ENCODE results near the gene ADISSP.

ADISSP gene

GRCh38 chr20:3767427-3768341, at the start of gene ADISSP:
Gene ADISSP, minus strand, starts transcription at chr20:3767753. Its CDS starts 7,653 bp downstream, at chr20:3760100.
- peak; percentile 97 to 99 for DNase-seq

GRCh38 chr20:3815703-3816315, 48.3 kb upstream of the ADISSP start:
- no peak for DNase-seq

GRCh38 chr20:3814928-3815495, 47.5 kb upstream of the ADISSP start:
- DNase-seq, result no peak

DNA sequence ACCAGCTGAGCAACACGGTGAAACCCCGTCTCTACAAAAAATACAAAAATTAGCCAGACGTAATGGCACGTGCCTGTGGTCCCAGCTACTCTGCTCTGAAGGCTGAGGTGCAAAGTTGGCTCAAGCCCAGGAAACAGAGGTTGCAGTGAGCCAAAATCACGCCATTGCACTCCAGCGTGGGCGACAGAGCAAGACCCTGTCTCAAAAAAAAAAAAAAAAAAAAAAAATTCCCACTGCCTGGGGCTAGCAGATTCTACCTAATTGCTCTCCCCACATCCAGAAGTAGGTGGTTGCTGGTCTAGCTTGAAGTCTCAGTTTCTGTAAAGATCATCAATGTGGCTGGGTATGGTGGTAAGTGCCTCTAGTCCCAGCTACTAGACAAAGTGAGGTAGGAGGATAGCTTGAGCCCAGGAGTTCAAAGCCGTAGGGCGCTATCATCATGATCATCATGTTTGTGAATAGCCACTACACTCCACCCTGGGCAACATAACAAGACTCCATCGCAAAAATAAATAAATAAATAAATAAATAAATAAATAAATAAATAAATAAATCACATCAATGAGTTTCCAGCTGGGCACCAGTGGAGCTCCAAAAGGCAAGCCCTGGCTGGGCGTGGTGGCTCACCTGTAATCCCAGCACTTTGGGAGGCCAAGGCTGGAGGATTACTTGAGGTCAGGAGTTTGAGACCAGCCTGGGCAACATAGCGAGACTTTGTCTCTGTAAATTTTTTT, 46.5 kb upstream of the ADISSP start:
- no peak for DNase-seq

DNA sequence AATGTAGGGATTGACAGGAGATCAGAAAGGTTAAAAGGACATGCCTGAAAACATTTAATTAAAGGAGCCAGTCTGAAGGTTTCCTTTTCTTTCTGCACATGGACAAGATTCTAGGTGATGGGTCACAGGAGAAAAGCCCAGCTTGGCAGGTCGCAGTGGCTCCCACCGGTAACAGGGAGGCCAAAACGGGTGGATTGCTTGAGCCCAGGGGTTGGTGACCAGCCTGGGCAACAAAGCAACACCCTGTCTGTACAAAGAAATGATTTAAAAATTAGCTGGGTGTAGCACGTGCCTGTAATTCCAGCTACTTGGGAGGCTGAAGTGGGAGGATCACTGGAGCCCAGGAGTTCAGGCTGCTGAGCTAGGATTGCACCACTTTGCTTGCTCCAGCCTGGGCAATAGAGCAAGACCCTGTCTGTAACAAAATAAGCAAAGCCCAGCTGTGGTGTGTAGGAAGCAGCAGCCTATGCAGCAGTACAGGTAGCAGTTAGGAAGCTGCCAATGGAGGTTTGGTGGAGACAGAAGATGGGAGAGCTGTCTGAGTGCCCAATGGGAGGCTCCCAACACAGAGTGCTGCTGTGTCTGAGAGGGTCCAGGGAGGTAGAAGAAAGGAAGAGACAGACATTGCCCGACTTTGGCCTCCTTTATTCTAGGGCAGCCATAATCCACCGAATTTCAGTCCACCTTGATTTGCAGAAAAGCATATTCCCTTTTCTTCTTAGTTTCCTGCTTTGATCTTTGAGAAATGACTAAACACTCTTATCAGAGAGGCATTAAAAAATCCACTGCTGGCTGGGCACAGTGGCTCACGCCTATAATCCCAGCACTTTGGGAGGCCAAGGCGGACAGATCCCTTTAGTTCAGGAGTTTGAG, 45.7 kb upstream of the ADISSP start:
- peak in 1 of 2 experiments; percentile 29 for DNase-seq

- no peak for DNase-seq
Measured at GRCh38 chr20:3812259-3812681, 44.7 kb upstream of the ADISSP start.

- DNase-seq, result peak; percentile 98 to 99
Measured at GRCh38 chr20:3811467-3812258, 44.1 kb upstream of the ADISSP start.

DNA sequence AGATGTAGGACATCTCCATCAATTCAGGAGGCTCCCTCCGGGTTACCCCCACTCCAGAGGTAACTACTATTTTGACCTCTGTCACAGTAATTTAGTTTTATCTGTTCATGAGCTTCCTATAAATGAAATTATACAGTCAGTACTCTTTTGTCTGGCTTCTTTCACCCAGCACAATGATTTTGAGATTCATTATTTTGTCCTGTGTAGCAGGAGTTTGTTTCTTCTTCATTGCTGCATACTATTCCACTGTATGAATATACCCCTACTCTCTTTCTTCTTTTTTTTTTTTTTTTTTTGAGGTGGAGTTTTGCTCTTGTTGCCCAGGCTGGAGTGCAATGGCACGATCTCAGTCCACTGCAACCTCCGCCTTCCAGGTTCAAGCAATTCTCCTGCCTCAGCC, 41.0 kb upstream of the ADISSP start:
- no peak for DNase-seq

DNA sequence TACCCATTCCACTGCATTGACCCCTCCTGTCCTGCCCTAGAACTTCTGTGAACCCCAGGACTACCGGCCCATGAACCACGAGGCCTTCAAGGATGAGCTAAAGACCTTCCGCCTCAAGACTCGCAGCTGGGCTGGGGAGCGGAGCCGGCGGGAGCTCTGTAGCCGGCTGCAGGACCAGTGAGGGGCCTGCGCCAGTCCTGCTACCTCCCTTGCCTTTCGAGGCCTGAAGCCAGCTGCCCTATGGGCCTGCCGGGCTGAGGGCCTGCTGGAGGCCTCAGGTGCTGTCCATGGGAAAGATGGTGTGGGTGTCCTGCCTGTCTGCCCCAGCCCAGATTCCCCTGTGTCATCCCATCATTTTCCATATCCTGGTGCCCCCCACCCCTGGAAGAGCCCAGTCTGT, 37.2 kb upstream of the ADISSP start:
- DNase-seq, result no peak

DNA sequence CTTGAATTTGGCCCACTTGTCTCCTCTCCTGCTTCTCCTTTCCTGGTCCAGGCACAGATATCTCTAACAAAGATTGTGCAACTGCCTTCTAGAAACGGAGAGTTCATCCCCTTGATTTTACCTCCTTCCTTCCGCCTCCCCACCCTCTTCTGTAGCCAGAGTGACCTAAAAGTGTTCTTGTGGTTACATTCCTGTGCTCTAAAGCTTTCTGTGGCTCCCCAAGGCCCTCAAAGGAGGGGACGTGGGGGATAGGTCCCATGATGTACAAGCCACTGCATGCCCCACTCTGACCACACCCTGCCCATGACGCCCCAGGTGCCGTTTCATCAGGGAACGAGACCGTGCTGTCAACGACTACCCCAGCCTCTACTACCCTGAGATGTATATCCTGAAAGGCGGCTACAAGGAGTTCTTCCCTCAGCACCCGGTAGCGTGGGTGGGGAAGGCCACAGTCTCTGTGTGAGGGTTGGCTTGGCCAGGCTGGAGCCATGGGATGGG, 36.8 kb upstream of the ADISSP start:
- DNase-seq, result no peak

GRCh38 chr20:3803854-3804253, 36.3 kb upstream of the ADISSP start:
- no peak for DNase-seq

DNA sequence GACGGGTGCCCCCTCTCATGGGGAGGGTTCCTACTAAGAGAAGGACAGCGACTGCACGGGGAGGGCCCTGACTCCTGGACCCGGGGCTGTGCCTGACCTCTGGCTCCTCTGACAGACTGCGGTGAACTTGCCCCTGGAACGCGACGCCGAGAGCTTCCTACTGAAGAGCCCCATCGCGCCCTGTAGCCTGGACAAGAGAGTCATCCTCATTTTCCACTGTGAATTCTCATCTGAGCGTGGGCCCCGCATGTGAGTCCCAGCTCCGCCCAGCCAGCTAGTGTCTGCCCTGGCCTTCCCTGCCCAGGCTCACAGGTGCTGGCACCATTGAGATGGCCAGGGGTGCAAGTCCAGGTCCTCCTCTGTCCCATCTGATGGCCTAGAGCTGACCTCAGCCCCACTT, 35.7 kb upstream of the ADISSP start:
- DNase-seq, result no peak

DNA sequence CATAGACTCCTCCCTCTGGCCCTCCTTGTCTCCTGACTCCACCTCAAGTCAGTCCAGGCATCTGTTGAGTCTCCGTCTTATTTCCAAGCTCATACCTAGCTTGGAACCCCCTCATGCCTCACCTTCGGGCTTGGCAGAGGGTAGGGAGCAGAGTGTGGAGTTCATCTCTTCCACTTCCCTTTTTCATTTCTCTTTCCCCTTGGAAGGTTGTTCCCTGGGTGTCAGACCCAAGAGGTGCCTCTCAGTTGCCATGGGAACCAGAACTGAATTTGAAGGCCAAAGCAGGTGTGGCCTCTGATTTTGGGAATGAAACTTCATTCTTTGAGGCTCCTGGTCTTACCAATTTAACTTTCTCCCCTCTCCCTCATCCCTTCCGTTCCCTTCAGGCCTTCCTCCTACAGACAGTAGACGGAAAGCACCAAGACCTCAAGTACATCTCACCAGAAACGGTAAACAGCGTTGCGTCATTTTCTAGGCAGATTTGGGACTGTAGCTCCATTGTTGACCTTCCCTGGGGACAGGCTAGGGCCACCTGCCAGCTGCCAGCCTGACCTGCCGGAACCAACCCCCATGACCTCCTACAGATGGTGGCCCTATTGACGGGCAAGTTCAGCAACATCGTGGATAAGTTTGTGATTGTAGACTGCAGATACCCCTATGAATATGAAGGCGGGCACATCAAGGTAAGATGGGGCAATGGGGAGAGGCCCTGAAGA, 35.1 kb upstream of the ADISSP start:
- no peak for DNase-seq

GRCh38 chr20:3801846-3802245, 34.3 kb upstream of the ADISSP start:
- DNase-seq, result no peak

DNA sequence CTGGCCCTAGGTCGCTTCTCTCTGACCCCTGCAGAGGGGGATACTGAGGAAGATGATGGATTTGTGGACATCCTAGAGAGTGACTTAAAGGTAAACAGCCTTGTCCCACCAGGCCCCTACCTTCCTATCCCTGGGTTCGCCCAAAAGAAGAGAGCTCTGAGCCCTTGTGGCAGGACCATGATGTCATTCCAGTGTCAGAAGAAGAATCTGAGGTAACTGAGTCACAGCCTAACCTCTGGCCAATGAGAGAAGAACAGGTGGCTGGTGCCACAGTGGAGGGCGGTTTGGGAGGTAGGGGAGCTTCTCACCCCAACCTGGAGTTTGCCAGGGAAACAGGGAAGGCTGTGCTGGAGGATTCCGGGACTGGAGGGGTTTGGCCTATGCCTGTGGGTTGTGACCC, 33.7 kb upstream of the ADISSP start:
- DNase-seq, result no peak

GRCh38 chr20:3800878-3801260, 33.3 kb upstream of the ADISSP start:
- DNase-seq, result no peak

GRCh38 chr20:3800256-3800877, 32.8 kb upstream of the ADISSP start:
- DNase-seq, result no peak

- no peak for DNase-seq
Measured at GRCh38 chr20:3798908-3799248, 31.3 kb upstream of the ADISSP start.

DNA sequence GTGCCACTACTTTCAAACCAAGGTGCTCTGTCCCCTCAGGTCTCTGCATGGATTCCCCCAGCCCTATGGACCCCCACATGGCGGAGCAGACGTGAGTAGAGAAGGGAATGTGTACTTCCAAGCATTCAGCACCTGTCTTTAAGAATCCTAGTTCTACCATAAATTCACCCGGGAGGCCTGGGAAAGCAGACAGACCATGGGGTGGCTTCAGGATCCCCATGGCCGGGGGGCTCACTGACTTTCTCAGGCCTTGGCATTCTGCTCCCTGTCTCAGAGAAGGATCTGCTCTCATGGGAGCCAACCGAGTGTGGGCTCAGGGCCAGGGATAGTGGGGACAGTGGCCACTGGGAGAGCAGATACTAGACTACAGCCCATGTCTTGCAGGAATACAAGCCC, 30.8 kb upstream of the ADISSP start:
- no peak for DNase-seq
